NK-92 treated with Interleukin-12 subunit alpha and Interleukin-12 subunit beta, amount 100 ng/mL, for 24 hours (cell line): Measurements from ENCODE around the gene TBCE.
"Not testable (repeated sequence)": the region's sequence is repeated elsewhere in the genome, so short reads cannot be mapped to it uniquely, and the experiment has no call there.

Source experiments
- DNase-seq: peaks from one replicate; lab custom pipeline; 2025; lab: John Stamatoyannopoulos, UW

Gene TBCE

GRCh38 chr1:235455097-235455496, 87.9 kb downstream of the TBCE start:
- DNase-seq = no peak

- DNase-seq = no peak
Measured at GRCh38 chr1:235455823-235456222, 88.6 kb downstream of the TBCE start.

GRCh38 chr1:235457856-235458255, 90.6 kb downstream of the TBCE start:
- DNase-seq = not testable (repeated sequence)

- DNase-seq = no peak
Measured at GRCh38 chr1:235460770-235461169, 93.5 kb downstream of the TBCE start.

GRCh38 chr1:235461954-235462353, 94.7 kb downstream of the TBCE start:
- no peak for DNase-seq

GRCh38 chr1:235462832-235463231, 95.6 kb downstream of the TBCE start:
- DNase-seq = not testable (repeated sequence)

- DNase-seq = no peak
Measured at GRCh38 chr1:235465066-235465465, 97.8 kb downstream of the TBCE start.

GRCh38 chr1:235468004-235468403, 100.8 kb downstream of the TBCE start:
- DNase-seq = no peak

GRCh38 chr1:235468970-235469369, 101.7 kb downstream of the TBCE start:
- no peak for DNase-seq

- DNase-seq = not testable (repeated sequence)
Measured at GRCh38 chr1:235469897-235470296, 102.7 kb downstream of the TBCE start.

GRCh38 chr1:235470741-235471439, 103.7 kb downstream of the TBCE start:
- DNase-seq = no peak

GRCh38 chr1:235473806-235474205, 106.6 kb downstream of the TBCE start:
- no peak for DNase-seq

- DNase-seq = no peak
Measured at GRCh38 chr1:235483090-235483489, 115.9 kb downstream of the TBCE start.

- DNase-seq = no peak
Measured at GRCh38 chr1:235485558-235485957, 118.3 kb downstream of the TBCE start.

GRCh38 chr1:235486321-235486720, 119.1 kb downstream of the TBCE start:
- no peak for DNase-seq

GRCh38 chr1:235491644-235492043, 124.4 kb downstream of the TBCE start:
- no peak for DNase-seq

- no peak for DNase-seq
Measured at GRCh38 chr1:235494531-235494930, 127.3 kb downstream of the TBCE start.

GRCh38 chr1:235495030-235495429, 127.8 kb downstream of the TBCE start:
- no peak for DNase-seq

- DNase-seq = no peak
Measured at GRCh38 chr1:235495551-235495950, 128.3 kb downstream of the TBCE start.

- DNase-seq = no peak
Measured at GRCh38 chr1:235500971-235501540, 133.8 kb downstream of the TBCE start.
